HG03175 (cell line): ENCODE data around the gene PHLDA1.

ENCODE experiments used
- ATAC-seq: cut with Tn5 transposase; IDR thresholded peaks from one replicate; pipeline ENCODE4 v1.9.1; 2021; ENCODE audit warnings: mild to moderate bottlenecking, moderate library complexity; ENCODE audit not compliant: unreplicated experiment

PHLDA1 gene

DNA sequence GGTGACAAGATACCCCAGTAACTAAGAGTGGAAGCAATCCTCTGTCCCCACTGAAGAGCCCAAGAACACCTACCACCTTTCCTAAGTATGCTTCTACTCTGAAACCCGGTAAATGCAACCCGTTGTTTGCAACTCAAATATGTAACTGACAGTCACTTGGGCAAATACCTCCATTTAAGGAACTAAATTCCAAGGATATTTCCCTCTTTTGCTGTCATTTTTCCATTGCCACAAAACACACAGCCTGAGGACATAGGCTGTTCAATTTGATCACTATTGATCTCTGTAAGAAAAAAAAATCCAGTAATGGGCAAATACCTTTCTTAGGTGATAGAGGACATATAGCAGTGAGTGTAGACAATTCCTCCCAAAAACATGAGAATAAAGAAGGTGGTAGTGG lies 6.6 kb upstream of the PHLDA1 start:
- ATAC-seq: no peak

DNA sequence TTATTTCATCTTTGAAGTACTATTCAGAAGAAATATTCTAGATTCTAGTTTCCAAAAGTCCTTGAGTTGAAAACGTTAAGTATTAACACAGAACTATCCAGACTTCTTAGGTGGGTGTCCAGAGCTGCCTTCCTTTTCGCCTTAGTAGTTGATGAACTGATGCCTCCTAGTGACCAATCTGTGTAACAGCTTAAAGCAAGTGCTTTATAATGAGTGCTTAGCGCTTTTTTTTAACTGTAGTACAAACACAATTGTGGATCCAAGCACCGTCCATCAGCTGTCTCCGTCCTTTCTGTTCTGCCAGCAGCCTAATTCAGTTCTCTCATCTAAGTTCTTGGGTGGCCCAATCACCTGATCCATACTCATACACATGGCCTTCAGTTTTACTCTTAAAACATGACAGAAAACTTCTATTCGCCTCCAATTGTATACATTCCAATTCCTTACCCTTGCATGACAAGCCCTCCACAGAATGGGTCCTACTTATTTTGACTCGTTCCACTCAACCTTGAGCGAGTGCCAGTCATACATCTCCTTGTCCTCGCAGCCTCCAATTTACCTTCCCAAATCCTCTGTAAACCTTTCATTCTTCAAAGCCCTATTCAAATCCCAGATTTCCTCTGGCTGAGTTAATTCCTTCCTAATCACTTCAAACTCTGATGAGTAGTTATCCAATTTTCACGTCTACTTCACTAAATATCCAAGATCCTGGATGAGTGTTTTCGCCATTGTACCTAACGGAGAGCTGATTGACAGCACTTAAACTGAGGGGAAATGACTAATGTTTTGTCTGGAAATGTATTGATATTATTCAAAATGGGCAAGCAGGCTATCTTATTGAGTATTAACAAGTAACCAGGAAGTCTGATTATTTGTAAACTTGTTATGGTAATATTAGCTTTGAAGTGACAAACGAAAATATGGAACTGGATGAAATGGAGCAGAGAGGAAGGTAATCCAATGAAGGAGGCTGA lies 5.8 kb upstream of the PHLDA1 start:
- peak; percentile 78 for ATAC-seq

DNA sequence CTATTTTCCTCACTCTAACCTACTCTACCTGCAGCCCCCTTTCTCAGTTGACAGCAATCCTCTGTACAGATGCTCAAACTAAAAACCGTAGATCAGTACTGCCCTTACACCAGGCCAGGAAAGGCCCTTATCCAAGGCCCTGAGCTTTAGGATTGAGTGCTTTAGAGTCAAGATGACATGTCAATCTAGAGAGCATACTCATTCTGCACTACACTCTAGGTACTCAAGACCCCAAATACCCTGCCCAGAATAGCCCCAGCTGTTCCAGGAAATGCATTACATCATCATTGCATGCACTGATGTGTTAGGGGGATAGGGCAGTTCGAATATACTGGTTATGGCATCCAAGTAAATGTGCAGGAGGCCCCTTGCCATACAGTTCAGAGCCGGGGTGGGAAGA lies 3.5 kb upstream of the PHLDA1 start:
- ATAC-seq: no peak

DNA sequence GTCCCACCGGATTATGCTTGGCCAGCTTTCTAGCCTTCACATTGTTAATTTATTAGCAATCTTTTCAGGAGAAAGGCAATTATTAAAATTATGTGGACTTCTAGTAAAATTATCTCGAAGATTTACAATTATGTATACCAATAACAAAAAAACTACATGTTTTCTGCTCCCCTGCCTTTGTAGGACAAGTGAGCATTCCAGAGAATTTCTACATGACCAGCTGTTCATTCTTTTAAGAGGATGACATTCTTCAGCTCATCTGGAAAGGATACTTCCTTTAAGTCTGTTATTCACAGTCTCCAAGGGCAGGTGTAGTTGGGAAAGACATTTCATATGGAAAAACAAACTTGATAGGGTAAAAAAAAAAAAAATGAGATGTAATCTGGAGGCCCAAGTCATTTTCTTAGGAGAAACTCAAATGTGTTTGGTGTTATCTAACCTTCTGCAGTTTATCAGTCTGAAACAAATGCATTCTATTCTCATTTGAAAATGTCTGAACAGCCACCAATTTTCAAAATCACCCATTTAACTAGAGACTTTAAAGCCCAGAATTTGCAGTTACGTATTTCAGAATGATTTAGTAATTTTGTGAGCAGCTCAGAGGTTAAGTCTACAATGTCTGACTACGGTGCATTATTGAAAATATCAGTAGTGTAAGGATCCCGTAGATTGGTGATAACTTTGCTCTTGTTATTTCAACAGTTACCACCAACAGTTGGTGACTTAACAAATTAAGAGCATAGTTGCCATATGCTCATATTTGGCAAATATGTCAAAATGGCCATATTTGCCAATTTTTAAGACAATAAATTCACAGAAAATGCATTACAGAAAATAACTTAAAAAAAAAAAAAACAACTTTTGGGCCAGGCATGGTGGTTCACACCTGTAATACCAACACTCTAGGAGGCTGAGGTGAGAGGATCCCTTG lies 1.8 kb upstream of the PHLDA1 start:
- ATAC-seq: no peak

DNA sequence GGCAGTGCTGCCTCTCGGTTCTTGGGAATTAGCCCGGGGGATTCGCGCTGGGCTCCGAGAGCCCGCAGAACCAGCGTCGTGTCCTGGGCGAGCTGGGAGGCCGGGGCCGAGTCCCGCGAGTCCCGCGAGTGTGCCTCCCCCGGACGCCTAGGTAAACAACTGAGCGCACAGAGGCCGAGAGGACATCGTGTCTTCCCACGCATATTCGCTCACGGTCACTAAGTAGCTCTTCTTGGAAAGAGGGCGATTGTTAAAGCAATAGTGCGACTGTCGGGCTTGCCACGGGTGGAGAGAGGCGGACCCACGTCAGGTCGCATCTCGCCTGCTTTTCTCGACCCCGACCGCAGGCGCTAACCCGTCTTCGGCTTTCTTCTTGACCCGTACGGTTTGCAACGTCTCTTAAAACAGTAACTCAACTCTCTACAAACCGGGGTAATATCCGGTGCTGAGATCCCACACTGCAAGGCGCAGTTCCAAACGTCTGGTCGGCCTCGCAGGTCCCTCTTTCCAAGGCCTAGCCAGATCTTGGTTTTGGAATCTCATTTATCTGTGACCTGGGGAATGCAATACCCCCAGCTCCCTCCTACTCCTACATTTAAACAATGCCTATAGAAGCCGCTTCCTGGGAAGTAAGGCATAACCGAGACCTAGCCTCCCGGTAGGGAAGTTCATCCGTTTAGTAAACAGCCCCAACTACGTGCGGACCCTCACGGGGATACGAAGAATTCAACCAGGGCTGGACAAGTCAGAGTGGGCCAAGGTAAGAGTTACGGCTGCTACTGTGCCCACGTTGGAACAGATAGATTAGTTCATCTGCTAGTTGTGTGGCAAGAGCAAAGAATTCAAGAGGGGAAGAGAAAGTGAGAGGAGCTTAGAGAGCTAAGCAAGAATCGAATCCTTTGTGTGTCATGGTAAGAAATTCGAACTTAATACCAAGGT lies 736 bp upstream of the PHLDA1 start:
- ATAC-seq: peak; percentile 26

DNA sequence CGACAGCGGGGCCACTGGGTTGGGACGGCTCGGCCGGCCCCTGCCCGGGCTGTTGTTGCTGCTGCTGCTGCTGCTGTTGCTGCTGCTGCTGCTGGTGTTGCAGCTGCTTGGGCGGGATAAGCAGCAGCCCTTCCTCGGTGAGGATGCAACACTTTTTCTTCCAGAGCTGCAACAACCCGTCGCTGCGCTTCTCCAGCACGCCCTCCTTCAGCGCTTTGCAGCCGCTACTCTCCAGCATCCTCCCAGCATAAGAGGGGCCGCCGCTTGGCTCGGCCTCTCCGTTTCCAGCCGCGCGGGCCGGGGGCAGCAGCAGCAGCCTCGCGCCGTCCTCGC lies 529 bp downstream of the PHLDA1 start:
- no peak for ATAC-seq

DNA sequence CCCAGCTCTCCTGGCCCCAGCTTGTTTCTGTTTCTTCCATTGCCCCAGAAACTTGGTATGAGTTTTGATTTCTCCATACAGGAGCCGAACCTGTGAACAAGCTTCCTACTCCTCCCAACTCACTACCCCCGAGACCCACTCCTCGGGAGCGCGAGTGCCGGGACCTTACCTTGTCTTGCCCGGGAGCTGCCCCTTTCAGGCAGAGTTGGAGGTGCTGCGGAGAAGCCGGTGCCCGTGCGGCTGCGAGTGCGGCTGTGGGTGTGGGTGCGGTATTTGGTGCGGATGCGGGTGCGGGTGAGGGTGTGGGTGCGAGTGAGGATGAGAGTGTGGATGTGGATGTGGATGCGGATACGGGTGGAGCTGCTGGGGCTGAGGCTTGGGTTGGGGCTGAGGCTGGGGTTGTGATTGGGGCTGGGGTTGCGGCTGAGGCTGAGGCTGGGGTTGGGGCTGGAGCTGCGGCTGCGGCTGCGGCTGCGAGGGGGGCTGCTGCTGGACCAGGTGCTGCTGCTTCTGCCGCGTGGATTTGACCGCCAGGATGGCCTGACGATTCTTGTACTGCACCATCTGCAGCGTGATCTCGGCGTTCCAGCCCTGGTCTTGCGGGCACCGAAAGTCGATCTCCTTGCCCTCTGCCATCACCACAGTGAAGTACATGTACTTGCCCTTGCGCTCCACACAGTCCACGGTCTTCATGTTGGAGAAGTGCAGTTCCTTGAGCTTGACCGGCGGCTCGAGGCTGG lies 1.1 kb downstream of the PHLDA1 start:
- peak; percentile 18 for ATAC-seq

DNA sequence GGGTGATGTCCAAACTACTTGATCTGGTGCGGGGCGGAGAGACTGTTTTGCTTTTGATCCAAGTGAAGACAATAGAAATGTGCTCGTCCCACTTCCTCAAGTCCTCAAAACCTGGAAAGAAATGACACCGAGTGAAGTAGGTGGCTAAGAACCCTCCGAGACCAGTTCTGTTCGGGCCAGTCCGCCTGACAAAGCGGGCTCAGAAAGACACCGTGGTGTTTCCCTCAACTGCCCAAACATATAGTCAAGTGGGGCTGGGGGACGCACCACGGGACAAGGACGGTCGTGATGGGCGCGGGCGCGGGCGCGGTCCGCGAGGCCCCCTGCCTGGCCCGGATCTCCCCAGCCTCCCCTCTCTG lies 1.6 kb downstream of the PHLDA1 start:
- ATAC-seq: no peak

DNA sequence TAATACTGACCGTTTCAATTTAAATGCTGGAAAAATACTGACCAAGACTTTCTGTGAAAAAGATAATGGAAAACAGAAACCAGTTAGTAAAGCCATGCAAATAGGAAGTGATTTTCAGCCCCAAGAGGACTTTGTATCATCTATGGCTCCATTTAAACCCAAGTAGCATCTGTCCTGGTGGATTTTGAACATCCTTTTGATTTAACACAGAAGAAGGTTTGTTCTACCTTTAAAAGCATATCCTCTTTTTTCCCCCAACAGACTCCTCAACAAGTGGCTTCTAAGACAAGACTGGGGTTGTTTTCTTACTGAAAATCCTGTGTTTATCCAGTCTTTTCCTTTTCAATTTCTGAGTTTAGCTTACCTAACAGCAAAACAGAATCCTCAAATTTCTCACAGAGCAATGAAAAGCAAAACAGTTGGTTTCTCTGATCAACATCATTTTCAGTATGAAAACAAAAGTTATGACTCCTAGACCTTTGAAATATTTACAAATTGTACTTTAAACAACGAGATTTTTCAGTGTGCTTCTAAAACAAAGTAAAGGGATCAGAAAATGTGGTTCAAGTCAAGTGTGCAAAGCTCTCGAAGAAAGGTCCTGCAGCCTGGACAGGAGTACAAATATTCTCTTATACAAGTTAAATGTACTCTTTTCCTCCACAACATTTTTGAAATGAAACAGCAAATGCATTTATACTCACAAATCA lies 2.9 kb downstream of the PHLDA1 start:
- ATAC-seq: no peak

DNA sequence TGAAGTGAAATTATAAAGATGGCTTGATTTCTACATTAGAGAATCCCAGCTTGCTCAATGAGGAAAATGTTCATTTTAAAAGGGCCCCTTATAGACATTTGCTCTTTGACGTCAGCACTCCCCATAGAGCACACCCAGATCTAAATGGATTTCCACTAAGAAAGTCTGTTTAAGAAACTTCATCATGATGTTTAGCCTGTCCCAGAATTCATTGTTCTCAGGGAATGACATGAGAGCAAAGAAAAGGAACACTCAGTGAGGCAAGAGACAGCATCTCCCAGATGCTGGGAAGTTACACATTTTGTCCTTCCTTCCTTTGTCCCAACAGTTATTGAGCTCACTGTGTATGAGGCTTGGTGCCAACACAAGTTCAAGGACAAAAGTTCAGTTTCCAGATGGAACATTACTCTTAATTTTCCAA lies 4.9 kb downstream of the PHLDA1 start:
- no peak for ATAC-seq

DNA sequence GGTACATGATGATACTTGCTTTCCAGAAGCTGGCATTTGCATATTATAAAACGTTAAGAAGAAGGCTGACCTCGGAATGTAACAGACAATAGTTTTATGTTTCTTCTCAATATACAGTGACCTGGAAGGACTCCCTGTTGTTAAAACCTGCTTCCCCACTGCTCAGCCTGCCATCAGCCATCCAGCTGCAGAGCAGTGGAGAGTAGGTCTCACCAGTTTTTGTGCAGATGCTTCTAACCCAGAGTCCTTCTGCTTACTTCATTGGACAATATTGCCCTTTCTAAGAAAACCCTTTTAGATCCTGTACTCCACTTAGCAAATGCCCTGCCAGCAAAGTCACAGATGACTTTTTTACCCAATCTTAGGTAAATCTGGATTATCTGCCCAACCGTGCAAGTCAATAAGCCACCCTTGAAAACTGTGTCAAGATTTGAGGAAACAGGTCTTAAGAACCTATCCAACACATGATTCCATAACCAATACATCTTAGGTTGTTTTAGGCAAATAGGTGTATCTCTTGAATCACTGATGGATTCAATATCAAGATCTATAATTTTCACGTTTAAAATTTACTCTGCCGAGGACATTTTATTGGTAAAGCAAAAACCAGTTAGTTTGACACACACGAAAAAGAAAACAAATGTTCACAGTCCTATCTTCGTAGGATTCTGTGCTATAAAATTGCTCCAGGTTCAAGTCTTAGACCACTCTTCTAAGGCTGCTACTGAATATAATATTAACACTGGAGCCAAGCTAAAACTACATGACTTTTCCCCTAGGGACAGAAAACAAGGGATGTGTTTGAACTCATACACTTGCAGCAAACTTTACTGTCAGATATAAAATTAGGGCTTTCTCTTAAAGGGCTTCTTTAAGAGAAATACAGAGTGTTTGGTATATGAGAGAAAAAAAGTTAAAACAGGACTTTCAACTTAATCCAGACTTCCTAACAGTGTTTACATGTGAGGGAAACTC lies 5.7 kb downstream of the PHLDA1 start:
- ATAC-seq: no peak

DNA sequence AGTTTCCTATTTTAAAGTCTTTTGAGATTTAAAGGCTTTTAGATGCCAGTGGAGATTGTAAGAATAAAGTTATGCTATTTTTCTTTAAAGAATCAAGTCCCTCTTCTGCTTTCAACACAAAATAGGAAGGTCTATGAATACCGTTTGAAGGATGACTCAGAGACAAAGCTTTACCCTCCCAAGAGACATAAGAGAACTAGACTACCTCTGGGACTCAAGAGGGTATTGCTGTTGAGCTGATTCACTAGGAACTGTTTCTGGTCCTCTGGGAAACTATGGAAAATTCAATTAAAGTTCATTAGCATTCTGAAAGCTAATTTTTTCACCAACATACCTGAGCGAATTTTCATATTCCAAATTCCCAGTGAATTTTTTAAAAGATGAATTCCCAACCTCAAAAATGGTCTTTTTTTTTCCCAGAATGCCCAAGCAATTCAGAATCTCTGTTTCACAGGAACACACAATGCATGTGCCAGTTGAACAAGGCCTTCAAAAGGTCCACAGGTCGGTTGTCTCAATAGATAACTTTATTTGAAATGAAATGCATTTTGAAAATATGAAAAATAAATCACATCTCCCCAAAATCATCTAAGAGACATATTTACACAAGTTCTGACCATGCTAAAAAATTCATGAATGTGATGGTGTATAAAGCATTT lies 6.5 kb downstream of the PHLDA1 start:
- no peak for ATAC-seq

DNA sequence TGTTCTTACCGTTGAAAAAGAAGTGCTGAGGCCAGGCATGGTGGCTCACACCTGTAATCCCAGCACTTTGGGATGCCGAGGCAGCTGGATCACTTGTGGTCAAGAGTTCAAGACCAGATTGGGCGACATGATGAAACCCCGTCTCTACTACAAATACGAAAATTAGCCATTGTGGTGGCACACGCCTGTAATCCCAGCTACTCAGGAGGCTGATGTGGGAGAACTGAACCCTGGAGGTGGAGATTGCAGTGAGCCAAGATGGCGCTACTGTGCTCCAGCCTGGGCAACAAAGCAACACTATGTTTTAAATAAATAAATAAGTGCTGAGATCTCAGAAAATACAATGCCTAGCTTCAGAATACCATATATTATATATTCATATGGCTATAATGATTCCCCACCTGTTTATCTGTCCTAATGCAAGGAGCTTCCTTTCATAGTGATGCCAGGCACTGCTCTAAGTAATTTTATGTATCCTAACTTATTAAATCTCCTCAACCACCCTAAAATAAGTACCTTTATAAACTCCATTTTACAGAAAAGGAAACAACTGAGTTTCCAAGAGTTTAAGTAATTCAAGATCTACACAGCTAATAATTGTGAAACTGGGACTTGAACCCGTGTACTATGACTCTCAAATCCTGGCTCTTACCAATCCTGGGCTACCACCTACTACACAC lies 7.3 kb downstream of the PHLDA1 start:
- ATAC-seq: no peak

DNA sequence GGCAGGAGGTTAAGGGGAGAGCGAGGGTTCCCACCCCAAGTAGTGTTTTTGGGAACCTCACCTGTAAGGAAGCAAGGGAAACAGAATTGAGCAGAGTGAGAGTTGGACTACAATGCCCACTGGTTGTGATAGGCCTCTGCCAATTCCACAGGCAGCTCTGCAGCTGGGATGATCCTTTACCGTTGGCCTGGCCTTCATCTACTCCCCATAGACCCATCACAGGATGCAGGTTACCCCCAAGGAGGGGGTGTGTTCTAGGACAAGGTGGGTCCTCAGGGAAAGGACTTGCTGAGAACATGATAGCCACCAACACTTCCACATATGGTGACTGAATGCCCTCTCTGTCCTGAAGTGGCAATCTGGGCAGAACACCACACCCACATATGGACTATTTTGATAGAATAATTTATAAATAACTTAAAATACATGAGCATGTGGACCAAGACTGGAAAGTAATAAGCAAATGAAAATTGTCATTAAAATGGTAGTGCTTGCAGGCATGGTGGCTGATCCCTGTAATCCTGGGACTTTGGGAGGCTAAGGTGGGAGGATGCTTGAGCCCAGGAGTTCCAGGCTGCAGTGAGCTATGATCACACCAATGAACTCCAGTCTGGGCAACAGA lies 8.4 kb downstream of the PHLDA1 start:
- no peak for ATAC-seq

DNA sequence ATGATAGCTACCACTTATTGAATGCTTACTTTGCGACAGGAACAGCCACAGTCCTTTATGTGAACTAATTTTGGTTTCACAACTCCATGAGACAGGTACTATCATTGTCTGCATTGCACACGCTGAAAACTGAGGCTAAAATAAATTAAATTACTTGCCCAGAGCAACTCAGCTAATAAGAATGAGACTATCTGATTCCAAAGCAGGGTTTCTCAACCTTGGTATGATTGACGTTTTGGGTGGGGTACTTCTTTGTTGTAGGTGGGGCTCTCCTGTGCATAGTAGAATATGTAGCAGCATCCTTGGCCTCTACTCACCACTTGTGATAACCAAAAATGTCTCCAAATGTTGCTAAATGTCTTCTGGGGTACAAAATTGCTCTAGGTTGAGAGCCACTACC lies 9.1 kb downstream of the PHLDA1 start:
- ATAC-seq: no peak

DNA sequence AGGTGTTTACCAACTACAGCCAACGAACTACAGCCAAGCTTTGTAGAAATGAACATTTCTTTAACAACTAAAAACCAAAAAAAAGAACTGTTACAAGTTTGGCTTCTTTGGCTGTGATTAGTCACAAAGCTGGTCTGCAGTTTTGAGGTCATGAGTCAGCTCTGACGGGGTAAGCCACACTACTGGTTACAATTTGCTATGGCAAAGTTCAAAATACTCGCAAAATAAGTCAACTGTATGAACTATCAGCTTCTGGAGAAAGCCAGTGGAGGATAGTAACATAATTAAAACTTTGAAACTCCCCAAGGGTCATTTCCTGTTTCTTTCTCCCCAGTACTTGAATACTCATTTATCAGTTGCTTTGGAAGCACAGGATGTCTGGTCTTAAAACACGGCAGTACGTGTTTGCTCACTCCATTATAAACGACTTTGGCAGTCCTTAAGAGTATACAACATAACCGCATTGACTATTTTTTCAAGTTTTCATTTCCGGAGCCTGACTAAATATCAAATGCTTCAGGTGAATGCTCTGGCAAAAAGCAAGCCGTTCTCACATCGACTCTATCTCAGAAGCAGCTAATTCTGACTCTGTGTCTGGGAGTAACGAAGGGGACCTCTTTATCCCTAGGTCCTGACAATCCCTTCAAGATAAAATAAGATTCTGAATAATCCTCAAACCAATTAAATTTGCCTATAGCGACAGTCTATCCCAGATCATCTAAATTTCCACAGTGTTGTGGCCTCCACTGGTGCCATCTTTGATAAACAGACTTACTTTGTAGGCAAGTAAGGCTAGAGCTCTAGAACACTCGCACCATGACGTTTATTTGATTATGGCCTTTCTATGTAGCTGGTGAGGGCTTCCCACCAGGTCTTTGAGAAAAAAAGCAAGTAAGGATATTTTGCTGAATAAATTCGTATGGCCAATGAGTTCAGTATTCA lies 10.6 kb downstream of the PHLDA1 start:
- ATAC-seq: peak; percentile 63
